PFSK-1 (cell line): ENCODE measurements around the gene SLC43A2.

Experiments
- FOXP2 ChIP-seq: optimal IDR thresholded peaks from 2 replicates; pipeline ENCODE3; 2011; ENCODE audit warnings: borderline replicate concordance, control low read depth, inconsistent platforms; ENCODE audit not compliant: insufficient read depth; ENCODE audit errors: extremely low read length, extremely low read depth
- POLR2AphosphoS5 ChIP-seq: IDR thresholded peaks from 2 replicates; pipeline ENCODE4 v1.6.1; 2012; ENCODE audit warnings: low read depth, mild to moderate bottlenecking, control low read depth, low read length, moderate library complexity
- REST ChIP-seq, 2 experiments: IDR thresholded peaks; 2 replicates each; pipeline versions ENCODE4 v1.6.1 to v1.8.0; 2011 to 2012; ENCODE audit warnings: low read depth in 2 of 2, low read length in 2 of 2, control low read depth in 1 of 2, inconsistent platforms in 1 of 2, mild to moderate bottlenecking in 1 of 2, moderate library complexity in 1 of 2; ENCODE audit not compliant: insufficient read depth in 1 of 2
- SIN3A ChIP-seq: IDR thresholded peaks from 2 replicates; pipeline ENCODE4 v1.6.1; 2012; ENCODE audit warnings: mild to moderate bottlenecking, low read length, moderate library complexity, borderline replicate concordance; ENCODE audit not compliant: insufficient read depth
- TAF1 ChIP-seq: IDR thresholded peaks from 2 replicates; pipeline ENCODE4 v1.6.1; 2012; ENCODE audit warnings: low read length, control low read depth, borderline replicate concordance; ENCODE audit not compliant: insufficient read depth

The SLC43A2 gene

GRCh38 chr17:1559047-1560043 is 69.3 kb downstream of the SLC43A2 start:
- TF ChIP-seq TAF1 (no peak), REST (IDR thresholded peaks at IDR 0.05; ENCODE audit: insufficient read depth in 1 of 2, low read depth in 2 of 2, low read length in 2 of 2) (0 out of 4 replicates have a peak, but pooled peaks of 1 of the 2 experiments have one; percentile 27)

GRCh38 chr17:1558401-1558800 is 70.2 kb downstream of the SLC43A2 start:
- TF ChIP-seq TAF1 (no peak), FOXP2 (no peak), SIN3A (no peak), REST (IDR thresholded peaks at IDR 0.05; ENCODE audit: insufficient read depth in 1 of 2, low read depth in 2 of 2, low read length in 2 of 2) (no peak), POLR2AphosphoS5 (no peak)

- TF ChIP-seq REST (IDR thresholded peaks at IDR 0.05; ENCODE audit: insufficient read depth in 1 of 2, low read depth in 2 of 2, low read length in 2 of 2) (no peak), TAF1 (no peak), SIN3A (no peak), FOXP2 (no peak), POLR2AphosphoS5 (no peak)
Measured at GRCh38 chr17:1557355-1558095, 71.1 kb downstream of the SLC43A2 start.

GRCh38 chr17:1555651-1556471 is 72.8 kb downstream of the SLC43A2 start:
- no peak for TF ChIP-seq REST (IDR thresholded peaks at IDR 0.05; ENCODE audit: insufficient read depth in 1 of 2, low read depth in 2 of 2, low read length in 2 of 2)
- TF ChIP-seq FOXP2 = no peak
- TF ChIP-seq TAF1 = no peak
- no peak for TF ChIP-seq SIN3A
- no peak for TF ChIP-seq POLR2AphosphoS5
